ENCODE data around the gene EXTL1. TPM values are rescaled to one million over a fixed set of nuclear protein-coding genes. Genes with fewer than 3 reads are reported as not detected.

Gene EXTL1
- 0.30 and 1.4 TPM in 2 replicates for total RNA-seq

GRCh38 chr1:26021647-26022403, at the start of gene EXTL1:
EXTL1 (plus strand) TSS chr1:26021775; CDS start chr1:26022647, 872 bp downstream.

DNA sequence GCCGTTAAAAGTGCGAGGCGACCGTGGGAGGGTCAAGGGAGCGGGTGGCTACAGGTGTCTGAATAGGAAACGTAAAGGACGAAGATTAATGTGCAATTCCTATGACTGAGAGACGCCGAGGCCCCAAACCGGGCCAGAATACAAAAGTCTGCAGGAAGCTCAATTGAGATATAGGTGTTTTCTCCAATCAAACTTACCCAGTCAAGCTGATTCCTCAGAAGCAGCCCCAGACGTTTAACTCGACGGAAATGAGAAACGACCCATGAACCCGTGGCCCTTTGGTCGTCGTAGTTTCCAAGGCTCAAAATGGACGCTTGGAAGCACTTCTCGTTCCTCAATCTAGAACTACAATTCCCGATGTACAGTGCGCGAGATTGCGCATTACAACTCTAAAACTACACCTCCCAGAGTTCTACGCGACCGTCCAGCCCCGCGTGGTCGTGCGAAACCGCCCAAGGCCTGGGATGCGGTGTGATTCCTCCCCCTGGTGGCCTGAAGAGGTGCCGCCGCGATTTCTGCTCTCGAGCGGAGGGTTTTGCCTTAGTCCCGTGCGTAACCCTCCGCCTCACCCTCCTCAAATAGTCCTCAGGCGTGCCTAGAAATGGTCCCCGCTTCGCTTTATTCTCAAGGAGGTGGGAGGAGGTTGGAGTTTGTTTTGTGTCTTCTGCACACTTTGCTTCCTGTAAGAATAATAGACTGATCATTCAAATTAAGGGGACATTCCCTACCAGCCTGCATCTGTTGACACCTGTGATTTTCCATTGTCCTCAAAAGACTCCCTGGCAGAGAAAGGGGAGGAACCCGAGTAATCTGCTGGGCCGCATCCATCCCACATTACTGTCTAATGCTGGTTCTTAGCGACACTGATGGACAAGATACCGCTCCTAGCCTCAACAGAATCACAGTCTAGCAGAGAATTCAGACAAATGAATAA, 23.5 kb upstream of the EXTL1 start, which contains the start of gene PAFAH2:
PAFAH2 (minus strand) TSS at position 236 of the 934 bp plus-strand sequence. CDS start 7,247 bp downstream, outside the sequence.

GRCh38 chr1:26045722-26046245, 24.2 kb downstream of the EXTL1 start, which contains the start of gene SLC30A2:
SLC30A2 (minus strand) TSS chr1:26046118; CDS start chr1:26045896, 222 bp downstream.

DNA sequence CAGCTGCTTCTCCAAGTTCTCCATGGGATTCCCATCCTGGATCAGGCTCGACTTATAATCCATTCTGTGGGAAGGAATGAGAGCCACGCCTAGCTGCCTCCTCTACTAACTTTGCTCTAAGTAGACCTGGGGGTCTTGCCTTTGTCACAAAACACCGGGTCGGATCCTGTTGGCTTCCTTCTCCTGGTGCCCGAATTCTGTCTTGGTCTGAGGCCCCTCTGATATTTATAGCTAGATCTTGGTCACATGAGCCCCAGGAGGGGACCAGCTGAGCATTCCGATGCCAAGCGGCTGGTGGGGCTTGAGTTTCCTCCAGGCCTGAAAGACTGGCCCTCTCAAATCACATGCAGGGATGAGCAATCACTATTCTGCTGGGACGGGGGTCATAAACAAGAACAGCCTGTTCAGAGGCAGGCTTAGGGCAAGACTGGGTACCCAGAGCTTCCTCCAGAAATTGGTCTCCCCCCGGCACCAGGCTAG, 45.9 kb downstream of the EXTL1 start, which contains the start of gene TRIM63:
TRIM63 (minus strand) TSS at position 199 of the 480 bp plus-strand sequence; CDS start at position 63, 136 bp downstream.

Other genes starting within 250 kb of the EXTL1 start
- 26.7 and 74.0 TPM in 2 replicates for gene SELENON, start 221.6 kb upstream of the EXTL1 start, total RNA-seq
- 37.1 and 41.7 TPM in 2 replicates for gene MTFR1L, start 201.8 kb upstream of the EXTL1 start, total RNA-seq
- 0.30 and 1.8 TPM in 2 replicates for gene AUNIP, start 162.3 kb upstream of the EXTL1 start, total RNA-seq
- 7.4 and 9.0 TPM in 2 replicates for gene PAQR7, start 146.1 kb upstream of the EXTL1 start, total RNA-seq
- 11.6 and 78.8 TPM in 2 replicates for gene STMN1, start 115.4 kb upstream of the EXTL1 start, total RNA-seq
- 8.3 and 11.7 TPM in 2 replicates for gene PAFAH2, start 23.7 kb upstream of the EXTL1 start, total RNA-seq
- gene SLC30A2, start 24.3 kb downstream of the EXTL1 start, total RNA-seq: not detected in 2 replicates
- not detected in 2 replicates for gene TRIM63, start 45.9 kb downstream of the EXTL1 start, total RNA-seq
- 3.6 and 4.8 TPM in 2 replicates for gene PDIK1L, start 90.0 kb downstream of the EXTL1 start, total RNA-seq
- gene FAM110D, start 137.3 kb downstream of the EXTL1 start, total RNA-seq: not detected in 2 replicates
- not detected in 2 replicates for gene C1orf232, start 147.2 kb downstream of the EXTL1 start, total RNA-seq
- 9.7 and 14.8 TPM in 2 replicates for gene ZNF593, start 148.1 kb downstream of the EXTL1 start, total RNA-seq
- not detected in 2 replicates for gene ZNF593OS, start 150.1 kb downstream of the EXTL1 start, total RNA-seq
- 0.30 and 0.74 TPM in 2 replicates for gene CNKSR1, start 155.7 kb downstream of the EXTL1 start, total RNA-seq
- not detected in 2 replicates for gene CATSPER4, start 168.8 kb downstream of the EXTL1 start, total RNA-seq
- 5.6 and 9.9 TPM in 2 replicates for gene CEP85, start 212.4 kb downstream of the EXTL1 start, total RNA-seq